C4-2B (cell line): ENCODE measurements around the gene ZCWPW1.

Source experiments
- H3K27ac ChIP-seq: fragments of 450-650 bp; 2 replicates; pipeline ENCODE4 v1.5.1; 2017
- ZFX ChIP-seq: fragments of 450-650 bp; IDR thresholded peaks from 2 replicates; pipeline ENCODE4 v1.6.1; 2017
- TF ChIP-seq, protein P1 (sequence below): fragments of 450-650 bp; conservative IDR thresholded peaks from 2 replicates; pipeline ENCODE4 v1.5.1; 2017; ENCODE audit warnings: mild to moderate bottlenecking

Gene ZCWPW1

GRCh38 chr7:100351657-100352058 lies 76.8 kb downstream of the ZCWPW1 start:
- no peak overlapping the region for H3K27ac ChIP-seq
- no peak for TF ChIP-seq ZFX
- TF ChIP-seq, protein P1, sequence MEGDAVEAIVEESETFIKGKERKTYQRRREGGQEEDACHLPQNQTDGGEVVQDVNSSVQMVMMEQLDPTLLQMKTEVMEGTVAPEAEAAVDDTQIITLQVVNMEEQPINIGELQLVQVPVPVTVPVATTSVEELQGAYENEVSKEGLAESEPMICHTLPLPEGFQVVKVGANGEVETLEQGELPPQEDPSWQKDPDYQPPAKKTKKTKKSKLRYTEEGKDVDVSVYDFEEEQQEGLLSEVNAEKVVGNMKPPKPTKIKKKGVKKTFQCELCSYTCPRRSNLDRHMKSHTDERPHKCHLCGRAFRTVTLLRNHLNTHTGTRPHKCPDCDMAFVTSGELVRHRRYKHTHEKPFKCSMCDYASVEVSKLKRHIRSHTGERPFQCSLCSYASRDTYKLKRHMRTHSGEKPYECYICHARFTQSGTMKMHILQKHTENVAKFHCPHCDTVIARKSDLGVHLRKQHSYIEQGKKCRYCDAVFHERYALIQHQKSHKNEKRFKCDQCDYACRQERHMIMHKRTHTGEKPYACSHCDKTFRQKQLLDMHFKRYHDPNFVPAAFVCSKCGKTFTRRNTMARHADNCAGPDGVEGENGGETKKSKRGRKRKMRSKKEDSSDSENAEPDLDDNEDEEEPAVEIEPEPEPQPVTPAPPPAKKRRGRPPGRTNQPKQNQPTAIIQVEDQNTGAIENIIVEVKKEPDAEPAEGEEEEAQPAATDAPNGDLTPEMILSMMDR = no peak
